ENCODE data around the gene IL11.

Gene IL11

GRCh38 chr19:55377356-55378131 is 7.3 kb upstream of the IL11 start:
- no peak overlapping the region for H3K9ac ChIP-seq (ENCODE audit: low read length)
- H3K27me3 ChIP-seq (ENCODE audit: control insufficient read depth, insufficient read depth, low read length), result peaks cover 40% of the 10 kb centered on the region
- H3K4me3 ChIP-seq (ENCODE audit: low read length), result peak overlapping the region; percentile 49
- H3K27ac ChIP-seq (ENCODE audit: low read length), result no peak overlapping the region
- H3K4me1 ChIP-seq (ENCODE audit: control insufficient read depth, low read depth, low read length), result peaks cover 25% of the 10 kb centered on the region
- H3K36me3 ChIP-seq (ENCODE audit: control insufficient read depth, low read depth, low read length), result no peaks in the 10 kb centered on the region
- no peaks in the 10 kb centered on the region for H3K9me3 ChIP-seq (ENCODE audit: control insufficient read depth, low read depth, low read length)

- H3K9ac ChIP-seq (ENCODE audit: low read length), result peak within 1 kb of the TSS; percentile 2
- H3K27me3 ChIP-seq (ENCODE audit: control insufficient read depth, insufficient read depth, low read length), result peaks cover 41% of the 10 kb centered on the region
- H3K9me3 ChIP-seq (ENCODE audit: control insufficient read depth, low read depth, low read length), result no peaks in the 10 kb centered on the region
- H3K36me3 ChIP-seq (ENCODE audit: control insufficient read depth, low read depth, low read length), result no peaks in the 10 kb centered on the region
- no peak within 1 kb of the TSS for H3K27ac ChIP-seq (ENCODE audit: low read length)
- peaks cover 25% of the 10 kb centered on the region for H3K4me1 ChIP-seq (ENCODE audit: control insufficient read depth, low read depth, low read length)
- peak within 1 kb of the TSS; percentile 49 for H3K4me3 ChIP-seq (ENCODE audit: low read length)
These were observed 6.1 kb upstream of the IL11 start, which contains the start of gene TMEM190 for GRCh38 chr19:55376241-55376933. TSS of gene TMEM190 (plus strand) at chr19:55376826. CDS start at chr19:55376854, 28 bp downstream.

GRCh38 chr19:55373993-55374757 is 3.9 kb upstream of the IL11 start:
- peaks cover 25% of the 10 kb centered on the region for H3K4me1 ChIP-seq (ENCODE audit: control insufficient read depth, low read depth, low read length)
- peaks cover 53% of the 10 kb centered on the region for H3K27me3 ChIP-seq (ENCODE audit: control insufficient read depth, insufficient read depth, low read length)
- H3K9ac ChIP-seq (ENCODE audit: low read length), result no peak overlapping the region
- H3K27ac ChIP-seq (ENCODE audit: low read length), result no peak overlapping the region
- no peak overlapping the region for H3K4me3 ChIP-seq (ENCODE audit: low read length)
- no peaks in the 10 kb centered on the region for H3K36me3 ChIP-seq (ENCODE audit: control insufficient read depth, low read depth, low read length)
- H3K9me3 ChIP-seq (ENCODE audit: control insufficient read depth, low read depth, low read length), result no peaks in the 10 kb centered on the region

- H3K9me3 ChIP-seq (ENCODE audit: control insufficient read depth, low read depth, low read length), result no peaks in the 10 kb centered on the region
- no peak overlapping the region for H3K9ac ChIP-seq (ENCODE audit: low read length)
- H3K4me1 ChIP-seq (ENCODE audit: control insufficient read depth, low read depth, low read length), result peaks cover 25% of the 10 kb centered on the region
- H3K4me3 ChIP-seq (ENCODE audit: low read length), result no peak overlapping the region
- no peak overlapping the region for H3K27ac ChIP-seq (ENCODE audit: low read length)
- no peaks in the 10 kb centered on the region for H3K36me3 ChIP-seq (ENCODE audit: control insufficient read depth, low read depth, low read length)
- H3K27me3 ChIP-seq (ENCODE audit: control insufficient read depth, insufficient read depth, low read length), result peaks cover 53% of the 10 kb centered on the region
These were observed 3.2 kb upstream of the IL11 start for GRCh38 chr19:55373306-55373992.

DNA sequence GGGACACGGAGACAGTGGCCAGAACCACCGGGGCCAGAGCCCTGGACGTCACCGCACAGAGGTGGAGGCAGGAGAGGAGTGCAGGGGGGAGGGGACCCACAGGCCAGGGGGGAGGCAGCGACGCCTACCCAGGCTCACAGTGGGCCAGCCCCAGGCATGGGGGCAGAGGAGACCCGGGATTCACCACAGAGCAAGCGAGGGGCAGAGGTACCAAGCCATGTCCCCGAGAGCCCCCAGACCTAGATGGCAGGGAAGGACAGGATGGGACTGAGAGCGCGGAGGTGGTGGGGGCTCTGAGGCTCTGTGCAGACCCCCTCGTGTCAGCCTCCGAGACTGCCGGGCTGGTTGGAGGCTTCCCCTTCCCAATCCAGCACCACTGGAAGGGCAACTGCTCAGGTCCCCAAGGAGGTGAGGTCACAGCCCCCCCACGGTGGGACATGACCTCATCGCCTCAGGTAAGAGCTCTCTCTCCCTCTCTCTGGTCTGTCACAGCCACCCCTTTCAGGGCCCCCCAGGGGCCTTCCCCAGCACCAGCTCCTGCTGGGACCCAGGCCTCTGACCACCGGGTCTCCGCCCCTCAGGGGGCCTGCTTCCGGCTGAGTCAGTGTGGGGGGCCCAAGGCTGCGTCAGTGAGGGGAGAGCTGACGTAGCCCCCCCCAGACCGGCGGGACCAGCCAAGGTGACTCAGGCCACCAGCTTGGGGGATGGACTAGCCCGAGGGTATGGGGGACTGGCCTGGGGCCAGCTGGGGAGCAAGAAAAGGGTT is 2.2 kb upstream of the IL11 start:
- Histone ChIP-seq H3K36me3 (ENCODE audit: control insufficient read depth, low read depth, low read length) (no peaks in the 10 kb centered on the region), H3K27me3 (ENCODE audit: control insufficient read depth, insufficient read depth, low read length) (peaks cover 53% of the 10 kb centered on the region), H3K9me3 (ENCODE audit: control insufficient read depth, low read depth, low read length) (no peaks in the 10 kb centered on the region), H3K9ac (ENCODE audit: low read length) (no peak overlapping the region), H3K27ac (ENCODE audit: low read length) (no peak overlapping the region), H3K4me1 (ENCODE audit: control insufficient read depth, low read depth, low read length) (peaks cover 19% of the 10 kb centered on the region), H3K4me3 (ENCODE audit: low read length) (no peak overlapping the region)

DNA sequence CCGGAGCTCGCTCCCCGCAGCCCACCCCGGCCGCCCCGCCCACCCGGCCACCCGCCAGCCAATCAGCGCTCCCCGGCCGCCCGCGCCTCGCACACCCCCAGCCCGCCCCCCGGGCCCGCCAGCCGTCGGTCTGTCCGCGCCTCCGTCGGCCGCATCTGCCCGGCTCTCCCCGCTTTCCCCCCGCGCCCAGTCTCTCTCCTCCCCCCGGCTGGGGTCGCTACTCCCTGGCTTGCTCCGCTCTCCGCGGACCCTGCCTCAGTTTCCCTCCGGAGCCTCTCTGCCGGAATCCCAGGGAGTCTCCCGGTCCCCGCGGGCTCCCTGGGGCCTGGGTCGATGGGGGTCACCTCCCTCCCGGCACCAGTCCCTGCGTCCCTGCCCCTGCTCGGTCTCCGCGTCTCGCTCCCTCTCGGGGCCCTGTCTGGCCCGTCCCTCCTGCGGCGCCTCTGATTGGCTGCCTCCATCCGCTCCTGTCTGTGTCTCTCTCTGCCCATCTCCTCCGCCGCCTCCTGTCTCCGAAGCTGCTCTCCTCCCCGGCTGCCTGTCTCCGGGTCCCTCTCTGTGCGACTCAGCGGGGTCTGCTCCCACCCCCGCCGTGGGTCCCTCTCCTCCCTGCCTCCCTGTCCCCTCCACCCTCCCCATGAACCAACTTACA is 484 bp downstream of the IL11 start:
- Histone ChIP-seq H3K27me3 (ENCODE audit: control insufficient read depth, insufficient read depth, low read length) (peaks cover 46% of the 10 kb centered on the region), H3K36me3 (ENCODE audit: control insufficient read depth, low read depth, low read length) (no peaks in the 10 kb centered on the region)

GRCh38 chr19:55368701-55369563 is 1.3 kb downstream of the IL11 start:
- H3K27me3 ChIP-seq (ENCODE audit: control insufficient read depth, insufficient read depth, low read length), result peaks cover 47% of the 10 kb centered on the region
- no peak overlapping the region for H3K9ac ChIP-seq (ENCODE audit: low read length)
- H3K9me3 ChIP-seq (ENCODE audit: control insufficient read depth, low read depth, low read length), result no peaks in the 10 kb centered on the region
- H3K4me3 ChIP-seq (ENCODE audit: low read length), result peak overlapping the region; percentile 40
- no peaks in the 10 kb centered on the region for H3K36me3 ChIP-seq (ENCODE audit: control insufficient read depth, low read depth, low read length)
- H3K4me1 ChIP-seq (ENCODE audit: control insufficient read depth, low read depth, low read length), result peaks cover 4% of the 10 kb centered on the region
- no peak overlapping the region for H3K27ac ChIP-seq (ENCODE audit: low read length)

More for the DNA sequence above, 484 bp downstream of the IL11 start:
- Histone ChIP-seq H3K4me3 (ENCODE audit: low read length) (peak overlapping the region; percentile 54), H3K27ac (ENCODE audit: low read length) (no peak overlapping the region), H3K9me3 (ENCODE audit: control insufficient read depth, low read depth, low read length) (no peaks in the 10 kb centered on the region), H3K9ac (ENCODE audit: low read length) (no peak overlapping the region), H3K4me1 (ENCODE audit: control insufficient read depth, low read depth, low read length) (peaks cover 8% of the 10 kb centered on the region)

GRCh38 chr19:55368106-55368505 is 2.2 kb downstream of the IL11 start:
- Histone ChIP-seq H3K4me1 (ENCODE audit: control insufficient read depth, low read depth, low read length) (peaks cover under 1% of the 10 kb centered on the region), H3K27ac (ENCODE audit: low read length) (no peak overlapping the region), H3K36me3 (ENCODE audit: control insufficient read depth, low read depth, low read length) (no peaks in the 10 kb centered on the region), H3K4me3 (ENCODE audit: low read length) (no peak overlapping the region), H3K9me3 (ENCODE audit: control insufficient read depth, low read depth, low read length) (no peaks in the 10 kb centered on the region), H3K9ac (ENCODE audit: low read length) (no peak overlapping the region), H3K27me3 (ENCODE audit: control insufficient read depth, insufficient read depth, low read length) (peaks cover 49% of the 10 kb centered on the region)

GRCh38 chr19:55366790-55367189 is 3.5 kb downstream of the IL11 start:
- no peaks in the 10 kb centered on the region for H3K9me3 ChIP-seq (ENCODE audit: control insufficient read depth, low read depth, low read length)
- H3K27ac ChIP-seq (ENCODE audit: low read length), result no peak overlapping the region
- H3K36me3 ChIP-seq (ENCODE audit: control insufficient read depth, low read depth, low read length), result no peaks in the 10 kb centered on the region
- peaks cover 38% of the 10 kb centered on the region for H3K27me3 ChIP-seq (ENCODE audit: control insufficient read depth, insufficient read depth, low read length)
- peaks cover 4% of the 10 kb centered on the region for H3K4me1 ChIP-seq (ENCODE audit: control insufficient read depth, low read depth, low read length)
- H3K9ac ChIP-seq (ENCODE audit: low read length), result no peak overlapping the region
- no peak overlapping the region for H3K4me3 ChIP-seq (ENCODE audit: low read length)

GRCh38 chr19:55365964-55366363 is 4.3 kb downstream of the IL11 start:
- H3K4me3 ChIP-seq (ENCODE audit: low read length), result no peak overlapping the region
- H3K9ac ChIP-seq (ENCODE audit: low read length), result no peak overlapping the region
- H3K27ac ChIP-seq (ENCODE audit: low read length), result no peak overlapping the region
- no peaks in the 10 kb centered on the region for H3K36me3 ChIP-seq (ENCODE audit: control insufficient read depth, low read depth, low read length)
- no peaks in the 10 kb centered on the region for H3K9me3 ChIP-seq (ENCODE audit: control insufficient read depth, low read depth, low read length)
- H3K27me3 ChIP-seq (ENCODE audit: control insufficient read depth, insufficient read depth, low read length), result peaks cover 30% of the 10 kb centered on the region
- peaks cover 4% of the 10 kb centered on the region for H3K4me1 ChIP-seq (ENCODE audit: control insufficient read depth, low read depth, low read length)
